ENCODE results near the gene GP1BB. TPM values are rescaled to one million over a fixed set of nuclear protein-coding genes. Genes with fewer than 3 reads are reported as not detected.

GP1BB gene
- total RNA-seq (2022; extraction: Qiagen RNA extraction; ENCODE audit: low read depth) = 0.47 to 2.0 TPM (median 1.5 TPM) in 5 replicates

GRCh38 chr22:19723232-19723982, at the start of gene GP1BB:
Gene GP1BB, plus strand, starts transcription at chr22:19723539. Its CDS starts 31 bp downstream, at chr22:19723570.

GRCh38 chr22:19714312-19715187, 8.8 kb upstream of the GP1BB start, which contains the start of gene SEPTIN5:
Gene SEPTIN5, plus strand, starts transcription at chr22:19714503. Its CDS starts 86 bp downstream, at chr22:19714589.

GRCh38 chr22:19760058-19760950, 37.0 kb downstream of the GP1BB start, which contains the start of gene TBX1:
Gene TBX1, plus strand, starts transcription at chr22:19760778. Its CDS starts 66 bp downstream, at chr22:19760844.

Other genes starting within 250 kb of the GP1BB start
- 91.2 to 104 TPM (median 96.8 TPM) in 5 replicates for gene UFD1, start 244.3 kb upstream of the GP1BB start, total RNA-seq (2022; extraction: Qiagen RNA extraction; ENCODE audit: low read depth)
- gene CDC45, start 243.6 kb upstream of the GP1BB start, total RNA-seq (2022; extraction: Qiagen RNA extraction; ENCODE audit: low read depth) = 22.2 to 27.0 TPM (median 24.4 TPM) in 5 replicates
- gene CLDN5, start 199.1 kb upstream of the GP1BB start, total RNA-seq (2022; extraction: Qiagen RNA extraction; ENCODE audit: low read depth) = not detected in 5 replicates
- gene SEPTIN5, start 9.0 kb upstream of the GP1BB start, total RNA-seq (2022; extraction: Qiagen RNA extraction; ENCODE audit: low read depth) = 6.9 to 10.4 TPM (median 8.8 TPM) in 5 replicates
- gene TBX1, start 37.2 kb downstream of the GP1BB start, total RNA-seq (2022; extraction: Qiagen RNA extraction; ENCODE audit: low read depth) = 1.5 to 6.0 TPM (median 4.3 TPM) in 5 replicates
- gene GNB1L, start 131.3 kb downstream of the GP1BB start, total RNA-seq (2022; extraction: Qiagen RNA extraction; ENCODE audit: low read depth) = 8.0 to 22.0 TPM (median 18.4 TPM) in 5 replicates
- gene RTL10, start 131.3 kb downstream of the GP1BB start, total RNA-seq (2022; extraction: Qiagen RNA extraction; ENCODE audit: low read depth) = 4.9 to 9.9 TPM (median 7.3 TPM) in 5 replicates
- gene COMT, start 218.2 kb downstream of the GP1BB start, total RNA-seq (2022; extraction: Qiagen RNA extraction; ENCODE audit: low read depth) = 96.6 to 166 TPM (median 152 TPM) in 5 replicates
- gene TXNRD2, start 218.3 kb downstream of the GP1BB start, total RNA-seq (2022; extraction: Qiagen RNA extraction; ENCODE audit: low read depth) = 24.8 to 41.3 TPM (median 38.8 TPM) in 5 replicates

Data from A549 treated with ZK216348 at 1 μM for 4 hours (cell line).